Measurements from ENCODE around the gene FUCA1. TPM values are rescaled to one million over a fixed set of nuclear protein-coding genes. Genes with fewer than 3 reads are reported as not detected.

The FUCA1 gene
- total and polyA plus RNA-seq, 10 of the 15 experiments (the other 5 are each of a cell fraction or from before 2014, with no cell fraction given): 33.3 to 117 (median 52.6) TPM

- TF ChIP-seq KLF5 (IDR thresholded peaks at IDR 0.05; ENCODE audit: partially characterized antibody): no peak
- TF ChIP-seq ZNF207 (IDR thresholded peaks at IDR 0.05; ENCODE audit: borderline replicate concordance): no peak
- peak; percentile 48 for TF ChIP-seq BCL3 (IDR thresholded peaks at IDR 0.05; ENCODE audit: borderline replicate concordance, insufficient read depth, low read depth, low read length, poor library complexity, severe bottlenecking)
- no peak for TF ChIP-seq PRDM15 (CRISPR knock-in tag; IDR thresholded peaks at IDR 0.05)
- peak; percentile 88 for TF ChIP-seq MAX (IDR thresholded peaks at IDR 0.05; ENCODE audit: low read depth, low read length)
- peak; percentile 90 for TF ChIP-seq POLR2AphosphoS2 (IDR thresholded peaks at IDR 0.05; ENCODE audit: low read depth, low read length)
These were observed 67.4 kb downstream of the FUCA1 start, which contains the start of gene GALE (continued) for GRCh38 chr1:23800400-23801337.
